ENCODE measurements around the gene VGLL4. TPM values are rescaled to one million over a fixed set of nuclear protein-coding genes. Genes with fewer than 3 reads are reported as not detected.

The VGLL4 gene
- total RNA-seq, 1 donor from 2014 or later, result 82.6 TPM

- DNase-seq (ENCODE audit: low spot score), result no peak
- Mint-ChIP-seq H3K9me3 (peaks cover 19% of the 10 kb centered on the region), H3K4me3 (no peak overlapping the region), H3K27ac (no peak overlapping the region), H3K36me3 (peaks cover 52% of the 10 kb centered on the region), H3K4me1 (peaks cover 45% of the 10 kb centered on the region), H3K27me3 (ENCODE audit: insufficient read depth, low read depth) (peaks cover 13% of the 10 kb centered on the region)
- Histone ChIP-seq H3K36me3 (no peaks in the 10 kb centered on the region), H4K20me1 (ENCODE audit: low read depth) (peaks cover 47% of the 10 kb centered on the region), H3K9me3 (ENCODE audit: low read depth) (no peaks in the 10 kb centered on the region), H3K9ac (no peak overlapping the region), H3K27ac (no peak overlapping the region), H2AFZ (replicated peaks) (no peak overlapping the region), H3F3A (ENCODE audit: low read depth) (no peaks in the 10 kb centered on the region), H3K27me3 (no peaks in the 10 kb centered on the region), H3K4me1 (no peaks in the 10 kb centered on the region), H3K4me3 (no peak overlapping the region), H3K79me2 (ENCODE audit: low read depth) (peaks cover 12% of the 10 kb centered on the region), H3K4me2 (no peak overlapping the region)
- TF ChIP-seq CTCF (IDR thresholded peaks at IDR 0.05) (no peak), EZH2phosphoT487 (IDR thresholded peaks at IDR 0.05) (no peak), EZH2 (IDR thresholded peaks at IDR 0.05) (no peak)
Observed at GRCh38 chr3:11555211-11555782, 88.4 kb downstream of the VGLL4 start.

GRCh38 chr3:11554666-11555065, 89.0 kb downstream of the VGLL4 start:
- H2AFZ ChIP-seq (replicated peaks), result no peak overlapping the region
- no peaks in the 10 kb centered on the region for H3K36me3 ChIP-seq
- no peaks in the 10 kb centered on the region for H3K4me1 ChIP-seq
- H3K4me3 ChIP-seq, result no peak overlapping the region
- no peaks in the 10 kb centered on the region for H3K9me3 ChIP-seq (ENCODE audit: low read depth)
- H3K27me3 Mint-ChIP-seq (ENCODE audit: insufficient read depth, low read depth), result peaks cover 12% of the 10 kb centered on the region
- H3K27ac Mint-ChIP-seq, result no peak overlapping the region
- no peaks in the 10 kb centered on the region for H3K27me3 ChIP-seq
- H3K9me3 Mint-ChIP-seq, result peaks cover 20% of the 10 kb centered on the region
- no peak for TF ChIP-seq EZH2 (IDR thresholded peaks at IDR 0.05)
- no peak for TF ChIP-seq EZH2phosphoT487 (IDR thresholded peaks at IDR 0.05)
- no peak for TF ChIP-seq CTCF (IDR thresholded peaks at IDR 0.05)
- no peak overlapping the region for H3K4me3 Mint-ChIP-seq
- peaks cover 41% of the 10 kb centered on the region for H4K20me1 ChIP-seq (ENCODE audit: low read depth)
- no peaks in the 10 kb centered on the region for H3F3A ChIP-seq (ENCODE audit: low read depth)
- no peak overlapping the region for H3K27ac ChIP-seq
- DNase-seq (ENCODE audit: low spot score), result no peak
- peaks cover 12% of the 10 kb centered on the region for H3K79me2 ChIP-seq (ENCODE audit: low read depth)
- H3K36me3 Mint-ChIP-seq, result peaks cover 50% of the 10 kb centered on the region
- H3K9ac ChIP-seq, result no peak overlapping the region
- H3K4me1 Mint-ChIP-seq, result peaks cover 38% of the 10 kb centered on the region
- H3K4me2 ChIP-seq, result no peak overlapping the region

- no peak overlapping the region for H3K4me3 ChIP-seq
- H3K27ac ChIP-seq, result no peak overlapping the region
- no peaks in the 10 kb centered on the region for H3K4me1 ChIP-seq
- H3K27ac Mint-ChIP-seq, result no peak overlapping the region
- no peak for TF ChIP-seq EZH2 (IDR thresholded peaks at IDR 0.05)
- no peak for TF ChIP-seq CTCF (IDR thresholded peaks at IDR 0.05)
- no peak for TF ChIP-seq EZH2phosphoT487 (IDR thresholded peaks at IDR 0.05)
- H3K4me2 ChIP-seq, result no peak overlapping the region
- H3K27me3 Mint-ChIP-seq (ENCODE audit: insufficient read depth, low read depth), result peaks cover 12% of the 10 kb centered on the region
- H4K20me1 ChIP-seq (ENCODE audit: low read depth), result peaks cover 38% of the 10 kb centered on the region
- H3K4me1 Mint-ChIP-seq, result peaks cover 39% of the 10 kb centered on the region
- H3K4me3 Mint-ChIP-seq, result no peak overlapping the region
- no peaks in the 10 kb centered on the region for H3K9me3 ChIP-seq (ENCODE audit: low read depth)
- H3K9me3 Mint-ChIP-seq, result peaks cover 25% of the 10 kb centered on the region
- peaks cover 52% of the 10 kb centered on the region for H3K36me3 Mint-ChIP-seq
- H3K36me3 ChIP-seq, result no peaks in the 10 kb centered on the region
- peaks cover 12% of the 10 kb centered on the region for H3K79me2 ChIP-seq (ENCODE audit: low read depth)
- H3F3A ChIP-seq (ENCODE audit: low read depth), result no peaks in the 10 kb centered on the region
- no peak for DNase-seq (ENCODE audit: low spot score)
- no peaks in the 10 kb centered on the region for H3K27me3 ChIP-seq
- no peak overlapping the region for H2AFZ ChIP-seq (replicated peaks)
- H3K9ac ChIP-seq, result no peak overlapping the region
Observed at GRCh38 chr3:11554236-11554610, 89.5 kb downstream of the VGLL4 start.

Data from neural progenitor cell (in vitro differentiated cells).